Kidney tubule cell (primary cell): ENCODE data around the gene CYB5R3.
"Not testable (repeated sequence)": the region's sequence is repeated elsewhere in the genome, so short reads cannot be mapped to it uniquely, and the experiment has no call there.

Source experiments
- DNase-seq: peaks from one replicate; pipeline ENCODE4 v3.0.0-alpha.2; 2018; ENCODE audit warnings: low spot score

The CYB5R3 gene

DNA sequence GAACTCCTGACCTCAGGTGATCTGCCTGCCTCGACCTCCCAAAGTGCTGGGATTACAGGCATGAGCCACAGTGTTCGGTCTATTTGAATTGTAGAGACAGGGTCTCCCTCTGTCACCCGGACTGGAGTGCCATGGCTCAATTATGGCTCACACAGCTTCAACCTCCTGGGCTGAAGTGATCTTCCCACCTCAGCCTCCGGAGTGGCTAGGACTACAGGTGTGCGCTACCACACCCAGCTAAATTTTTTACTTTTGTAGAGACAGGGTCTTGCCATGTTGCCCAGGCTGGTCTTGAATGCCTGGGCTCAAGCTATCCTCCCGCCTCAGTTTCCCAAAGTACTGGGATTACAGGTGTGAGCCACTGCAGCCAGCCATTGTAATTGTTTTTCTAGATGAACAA lies 81.2 kb downstream of the CYB5R3 start:
- DNase-seq = not testable (repeated sequence)
